KOPT-K1 (cell line): ENCODE data around the gene CCDC187.

Experiments
- H3K27ac ChIP-seq: fragments of 200-600 bp; sonication (generic); 2 replicates; pipeline ENCODE4 v1.5.1; 2016; ENCODE audit warnings: antibody characterized with exemption, mild to moderate bottlenecking, low read depth, low read length; ENCODE audit not compliant: poor library complexity, severe bottlenecking
- H3K36me3 ChIP-seq: fragments of 200-600 bp; sonication (generic); 2 replicates; pipeline ENCODE4 v1.5.1; 2017; ENCODE audit warnings: antibody characterized with exemption, mild to moderate bottlenecking, low read length, moderate library complexity; ENCODE audit not compliant: insufficient read depth
- H3K9me3 ChIP-seq: fragments of 200-600 bp; sonication (generic); 2 replicates; pipeline ENCODE4 v1.5.1; 2017; ENCODE audit warnings: antibody characterized with exemption, low read length, mild to moderate bottlenecking; ENCODE audit not compliant: insufficient read depth, poor library complexity, severe bottlenecking

Gene CCDC187

DNA sequence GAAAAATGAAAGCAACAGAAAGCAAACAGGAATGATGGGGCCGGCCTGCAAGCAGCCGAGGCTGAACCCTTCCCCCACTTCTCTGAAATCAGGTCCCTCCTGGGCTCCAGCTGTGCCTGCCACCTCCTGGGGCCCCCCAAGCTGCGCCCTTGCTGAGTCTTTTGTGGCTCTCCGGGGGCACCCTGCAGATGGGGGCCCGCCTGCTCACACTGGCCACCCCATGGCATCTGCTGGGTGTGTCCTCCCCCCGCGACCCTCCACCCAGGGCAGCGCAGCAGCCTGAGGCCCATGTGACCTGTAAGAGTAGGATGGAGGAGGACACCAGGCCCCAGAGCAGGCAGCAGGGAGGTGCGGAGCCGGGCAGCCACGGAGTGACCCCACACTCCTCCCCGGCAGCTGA lies 29.2 kb upstream of the CCDC187 start:
- Histone ChIP-seq H3K36me3 (no peaks in the 10 kb centered on the region), H3K9me3 (no peaks in the 10 kb centered on the region), H3K27ac (no peak overlapping the region)

DNA sequence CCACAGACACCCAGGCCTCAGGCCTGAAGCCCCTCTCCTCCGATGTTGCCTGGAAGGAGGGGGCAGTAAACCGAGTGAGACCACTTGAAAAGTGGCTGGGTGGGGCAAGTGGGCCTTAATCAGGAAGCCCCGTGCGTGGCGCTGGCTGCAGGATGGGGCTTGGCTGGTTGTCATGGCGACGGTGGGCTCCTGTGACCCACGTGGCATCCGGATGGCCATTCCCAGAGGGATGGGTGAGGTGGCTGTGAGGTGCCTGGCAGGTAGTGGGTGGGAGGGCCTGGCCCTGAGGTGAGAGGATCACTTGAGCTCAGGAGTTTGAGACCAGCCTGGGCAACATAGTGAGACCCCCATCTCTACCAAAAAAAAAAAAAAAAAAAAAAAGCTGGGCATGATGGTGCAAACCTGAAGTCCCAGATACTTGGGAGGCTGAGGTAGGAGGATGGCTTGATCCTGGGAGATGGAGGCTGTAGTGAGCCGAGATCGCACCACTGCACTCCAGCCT lies 28.6 kb upstream of the CCDC187 start:
- no peaks in the 10 kb centered on the region for H3K9me3 ChIP-seq
- H3K36me3 ChIP-seq = no peaks in the 10 kb centered on the region
- no peak overlapping the region for H3K27ac ChIP-seq

DNA sequence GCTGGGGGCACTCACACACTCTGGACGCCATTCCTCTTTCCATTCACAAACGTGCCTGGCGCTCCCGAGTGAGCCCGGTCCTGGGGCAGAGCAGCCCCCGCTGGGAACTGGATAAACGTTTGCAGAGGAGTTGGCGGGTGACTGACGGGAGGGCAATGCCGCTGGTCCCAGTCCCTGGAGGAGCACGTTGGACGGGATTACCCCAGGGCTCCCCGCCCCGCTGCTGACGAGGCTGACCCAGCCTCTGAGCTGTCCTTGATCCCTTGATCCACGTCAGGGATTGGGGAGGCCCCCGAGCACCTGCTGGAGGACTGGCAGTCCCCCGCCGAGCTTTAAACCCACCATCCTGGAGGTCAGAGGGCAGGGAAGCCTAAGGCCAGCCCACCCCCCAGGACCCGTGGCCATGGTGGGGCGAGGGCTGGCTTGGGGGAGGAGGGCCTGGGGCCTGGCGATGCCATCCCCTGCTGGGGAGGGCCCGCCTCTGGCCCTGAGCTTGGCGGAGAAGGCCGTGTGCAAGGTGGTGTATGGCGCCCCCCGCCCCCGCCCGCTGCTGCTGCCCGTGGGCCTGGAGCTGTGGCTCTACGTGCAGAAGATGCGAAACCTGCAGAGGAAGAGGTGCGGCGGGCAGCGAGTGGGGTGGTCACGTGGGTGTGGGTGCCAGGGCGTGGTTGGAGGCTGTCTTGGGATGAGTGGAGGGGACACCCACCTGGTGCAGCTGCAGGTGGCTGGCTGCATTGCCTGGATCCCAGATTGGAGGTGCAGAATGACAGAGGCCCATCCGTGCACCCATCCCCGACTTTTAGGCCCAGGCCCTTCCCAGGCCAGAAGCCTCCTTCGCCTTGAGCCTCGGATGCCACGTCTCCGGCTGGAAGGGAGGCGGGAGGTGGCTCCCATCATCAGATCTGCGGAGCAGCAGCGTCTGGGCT lies 27.9 kb upstream of the CCDC187 start:
- Histone ChIP-seq H3K36me3 (no peaks in the 10 kb centered on the region), H3K27ac (no peak overlapping the region), H3K9me3 (no peaks in the 10 kb centered on the region)

DNA sequence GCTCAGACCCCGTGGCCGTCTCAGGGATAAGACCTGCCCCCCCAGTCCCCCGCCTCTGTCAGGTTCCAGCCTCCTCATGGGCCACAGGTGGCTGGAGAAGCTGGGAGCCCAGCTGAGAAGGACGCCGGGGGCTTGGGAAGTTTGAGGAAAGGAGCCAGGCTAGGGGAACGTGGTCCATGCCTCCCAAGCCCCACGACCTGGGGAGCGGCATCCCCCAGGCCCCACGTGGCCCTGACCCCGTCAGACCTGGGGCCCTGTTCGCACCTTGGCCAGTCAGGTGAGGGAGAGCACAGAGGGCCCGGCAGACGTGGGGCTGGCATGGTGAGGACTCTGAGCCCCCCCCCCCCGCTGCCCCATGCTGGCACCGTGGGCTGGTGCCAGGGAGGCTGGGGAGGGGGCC lies 27.1 kb upstream of the CCDC187 start:
- Histone ChIP-seq H3K27ac (no peak overlapping the region), H3K9me3 (no peaks in the 10 kb centered on the region), H3K36me3 (no peaks in the 10 kb centered on the region)

DNA sequence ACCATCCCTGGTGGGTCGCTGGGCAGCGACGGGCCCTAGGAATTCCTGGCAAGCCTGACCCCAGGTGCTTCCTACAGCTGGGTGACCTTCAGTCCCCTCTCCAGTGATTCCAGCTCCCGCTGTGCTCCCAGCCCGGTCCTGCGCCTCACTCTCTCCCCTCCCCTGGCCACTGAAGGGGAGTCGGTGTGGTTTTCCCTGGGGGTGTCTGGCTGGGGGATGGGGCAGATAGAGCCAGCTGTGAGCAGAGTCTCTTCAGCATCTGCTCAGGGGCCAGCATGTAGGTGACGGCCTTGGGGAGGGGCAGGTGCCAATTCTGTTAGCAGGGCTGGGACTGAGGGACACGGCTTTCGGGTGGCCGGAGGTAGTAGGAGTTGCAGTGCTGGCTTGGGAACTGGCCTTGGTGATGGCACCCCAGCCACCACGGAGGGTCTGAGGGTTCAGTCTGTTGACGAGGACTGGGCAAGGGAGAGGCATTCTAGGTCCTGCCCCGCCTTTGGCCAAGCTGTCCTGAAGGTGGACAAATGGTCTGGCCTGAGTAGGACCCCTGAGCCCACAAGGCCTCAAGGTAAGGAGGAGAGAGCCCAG lies 26.6 kb upstream of the CCDC187 start:
- Histone ChIP-seq H3K36me3 (no peaks in the 10 kb centered on the region), H3K27ac (no peak overlapping the region), H3K9me3 (no peaks in the 10 kb centered on the region)

DNA sequence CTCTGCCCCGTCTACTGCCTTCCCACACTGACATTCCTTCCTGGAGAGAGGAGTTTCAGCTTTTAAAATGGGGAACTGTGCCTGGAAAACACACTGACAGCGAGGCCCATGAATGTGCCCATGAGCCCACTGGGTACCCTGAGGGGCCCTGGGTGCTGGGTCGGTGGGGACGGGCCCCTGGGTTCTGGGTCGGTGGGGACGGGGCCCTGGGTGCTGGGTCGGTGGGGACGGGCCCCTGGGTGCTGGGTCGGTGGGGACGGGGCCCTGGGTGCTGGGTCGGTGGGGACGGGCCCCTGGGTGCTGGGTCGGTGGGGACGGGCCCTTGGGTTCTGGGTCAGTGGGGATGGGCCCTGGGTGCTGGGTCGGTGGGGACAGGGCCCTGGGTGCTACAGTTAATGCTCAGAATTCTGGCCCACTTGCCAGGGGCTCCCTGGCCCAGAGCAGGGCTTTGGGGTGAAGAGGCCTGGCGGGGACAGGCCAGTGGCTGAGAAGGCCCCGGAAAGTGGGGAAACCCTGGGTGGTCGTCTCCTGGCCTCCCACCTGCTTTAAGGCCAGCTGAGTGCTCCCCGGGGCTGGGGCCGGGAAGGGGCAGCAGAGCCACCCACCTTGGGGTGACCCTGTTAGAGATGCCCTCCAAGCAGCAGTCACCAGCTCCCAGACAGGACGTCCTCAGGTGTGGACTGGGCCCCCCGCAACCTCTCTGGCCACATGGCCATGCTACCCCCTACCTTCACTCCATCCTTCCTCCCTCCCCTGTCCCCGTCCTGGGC lies 25.9 kb upstream of the CCDC187 start:
- no peaks in the 10 kb centered on the region for H3K36me3 ChIP-seq
- no peaks in the 10 kb centered on the region for H3K9me3 ChIP-seq
- no peak overlapping the region for H3K27ac ChIP-seq

DNA sequence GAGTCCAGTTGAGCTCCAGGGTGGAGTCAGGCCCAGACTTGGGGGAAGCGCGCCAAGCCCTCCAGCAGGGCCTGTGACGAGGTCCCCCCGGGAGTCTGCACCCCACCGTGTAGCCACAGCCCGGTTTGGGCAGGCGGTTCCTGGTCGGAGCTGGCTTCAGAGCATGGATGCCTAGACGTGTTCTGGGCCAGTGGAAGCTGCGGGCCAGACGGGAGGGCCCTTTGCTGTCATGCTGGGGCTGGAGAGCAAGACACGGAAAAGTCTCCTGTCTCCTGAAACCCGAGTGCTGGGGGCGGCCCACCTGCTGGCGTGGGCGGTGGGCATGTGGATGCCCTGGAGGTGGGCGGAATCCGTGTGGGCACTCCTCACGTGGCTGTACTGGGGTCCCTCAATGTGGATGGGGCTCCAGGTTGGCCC lies 25.3 kb upstream of the CCDC187 start:
- Histone ChIP-seq H3K36me3 (no peaks in the 10 kb centered on the region), H3K27ac (no peak overlapping the region), H3K9me3 (no peaks in the 10 kb centered on the region)

DNA sequence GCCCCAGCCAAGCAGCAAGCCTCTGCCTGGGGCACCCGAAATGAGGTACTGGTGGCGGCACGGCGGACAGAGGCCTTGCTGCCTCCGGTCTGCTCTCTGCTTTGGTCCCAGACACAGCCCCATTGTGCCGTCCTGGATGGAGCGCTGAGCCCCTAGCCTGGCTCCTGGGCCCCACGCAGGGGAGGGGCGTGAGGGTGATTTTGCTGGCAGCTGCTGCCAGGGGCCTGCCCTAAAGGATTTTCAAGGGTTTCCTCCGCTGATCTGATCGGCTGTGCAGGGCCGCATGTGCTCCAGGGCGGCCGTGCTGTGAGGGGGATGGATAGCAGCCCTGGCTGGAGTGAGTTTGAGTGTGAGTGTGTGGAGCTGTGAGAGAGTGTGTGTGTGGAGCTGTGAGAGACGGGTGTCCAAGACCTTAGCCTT lies 24.7 kb upstream of the CCDC187 start:
- H3K9me3 ChIP-seq = no peaks in the 10 kb centered on the region
- H3K27ac ChIP-seq = no peak overlapping the region

DNA sequence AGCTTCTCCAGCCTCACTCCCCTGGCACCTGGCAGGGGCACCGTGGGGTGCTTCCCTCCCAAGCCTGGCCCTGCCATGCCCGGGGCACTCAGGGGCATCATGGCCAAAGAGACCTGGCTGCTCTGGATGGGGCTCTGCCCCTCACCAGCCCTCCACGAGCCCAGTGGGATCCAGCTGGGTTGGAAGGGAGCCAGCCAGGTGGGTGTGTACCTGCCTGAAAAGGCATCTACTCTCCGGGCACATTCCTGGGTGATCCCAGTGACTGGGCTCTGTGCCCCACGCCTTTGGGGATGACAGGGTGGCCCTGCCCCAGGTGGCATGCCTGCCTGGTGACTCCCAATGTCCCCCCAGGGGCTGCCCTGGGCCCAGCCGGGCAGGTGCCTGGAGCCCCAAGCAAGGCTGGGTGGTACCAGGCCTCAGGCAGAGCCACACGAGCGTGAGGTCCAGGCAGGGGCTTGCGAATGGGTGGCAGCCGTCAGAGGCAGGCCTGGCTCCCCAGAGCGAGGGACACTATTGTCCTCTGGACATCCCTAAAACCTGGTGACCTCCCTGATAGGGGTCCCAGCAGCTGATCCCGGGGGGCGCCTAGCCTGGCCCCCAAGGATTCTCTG lies 24.2 kb upstream of the CCDC187 start:
- H3K9me3 ChIP-seq = no peaks in the 10 kb centered on the region
- H3K27ac ChIP-seq = no peak overlapping the region
- H3K36me3 ChIP-seq = no peaks in the 10 kb centered on the region

More for the DNA sequence above, 24.7 kb upstream of the CCDC187 start:
- no peaks in the 10 kb centered on the region for H3K36me3 ChIP-seq

DNA sequence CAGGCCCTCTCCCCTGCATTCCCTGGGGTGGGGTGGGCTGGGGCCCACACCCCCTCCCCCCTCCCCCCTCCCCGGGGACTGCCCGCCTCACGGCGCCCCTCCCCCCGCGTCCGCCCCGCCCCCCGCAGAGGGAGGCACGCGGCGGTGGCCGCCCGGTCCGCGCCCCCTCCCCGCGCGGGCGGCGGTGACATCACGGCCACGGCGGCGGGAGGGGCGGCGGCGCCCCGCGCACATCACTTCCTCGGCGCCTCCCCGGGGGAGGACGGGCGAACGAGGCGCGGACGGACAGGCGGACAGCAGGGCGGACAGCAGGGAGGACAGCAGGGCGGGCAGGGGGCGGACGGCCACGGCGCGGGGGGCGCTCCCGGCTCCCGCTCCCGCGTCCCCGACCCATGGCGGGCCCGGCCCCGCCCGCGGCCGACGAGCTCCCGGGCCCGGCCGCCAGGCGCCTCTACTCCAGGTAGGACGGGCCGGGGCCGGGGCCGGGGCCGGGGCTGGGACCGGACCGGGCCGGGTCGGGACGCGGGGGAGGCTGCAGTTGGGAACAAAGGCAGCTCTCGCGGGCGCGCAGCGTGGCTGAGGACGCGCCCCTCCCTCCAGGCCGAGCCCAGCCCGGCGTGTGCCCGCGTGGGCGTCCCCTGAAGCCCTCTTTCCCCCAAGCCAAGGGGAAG lies 23.5 kb upstream of the CCDC187 start, which contains the start of gene GPSM1:
Gene GPSM1 (plus strand): TSS at position 236 of the 671 bp plus-strand sequence. CDS start 157 bp downstream, at position 393.
- no peaks in the 10 kb centered on the region for H3K9me3 ChIP-seq
- no peak within 1 kb of the TSS for H3K27ac ChIP-seq
- H3K36me3 ChIP-seq = no peaks in the 10 kb centered on the region

DNA sequence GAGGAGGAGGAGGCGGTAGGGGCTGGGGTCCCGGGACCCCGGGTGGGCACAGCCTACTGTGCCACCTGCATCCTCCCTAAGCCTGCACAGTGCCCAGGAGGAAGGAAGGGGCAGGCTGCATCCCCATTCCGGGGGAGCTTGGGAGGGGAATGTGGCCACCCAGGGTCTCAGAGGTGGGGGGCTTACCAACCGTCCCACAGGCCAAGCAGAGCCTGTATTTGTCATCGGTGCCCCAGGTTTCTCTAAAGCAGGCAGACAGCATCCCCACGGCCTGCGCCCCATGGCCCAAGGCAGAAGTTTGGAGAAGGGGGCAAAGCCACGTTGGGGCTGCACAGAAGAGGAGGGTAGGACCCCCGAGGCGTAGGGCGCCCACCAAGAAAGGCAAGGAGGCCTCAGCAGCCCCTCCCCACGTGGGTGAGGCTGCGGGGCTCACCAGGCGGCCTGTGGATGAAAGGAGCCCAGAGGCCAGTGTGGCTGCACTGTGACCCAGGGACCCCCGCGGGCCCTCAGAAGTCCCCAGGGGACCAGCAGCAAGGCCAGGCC lies 22.9 kb upstream of the CCDC187 start:
- Histone ChIP-seq H3K27ac (no peak overlapping the region), H3K36me3 (no peaks in the 10 kb centered on the region), H3K9me3 (no peaks in the 10 kb centered on the region)

DNA sequence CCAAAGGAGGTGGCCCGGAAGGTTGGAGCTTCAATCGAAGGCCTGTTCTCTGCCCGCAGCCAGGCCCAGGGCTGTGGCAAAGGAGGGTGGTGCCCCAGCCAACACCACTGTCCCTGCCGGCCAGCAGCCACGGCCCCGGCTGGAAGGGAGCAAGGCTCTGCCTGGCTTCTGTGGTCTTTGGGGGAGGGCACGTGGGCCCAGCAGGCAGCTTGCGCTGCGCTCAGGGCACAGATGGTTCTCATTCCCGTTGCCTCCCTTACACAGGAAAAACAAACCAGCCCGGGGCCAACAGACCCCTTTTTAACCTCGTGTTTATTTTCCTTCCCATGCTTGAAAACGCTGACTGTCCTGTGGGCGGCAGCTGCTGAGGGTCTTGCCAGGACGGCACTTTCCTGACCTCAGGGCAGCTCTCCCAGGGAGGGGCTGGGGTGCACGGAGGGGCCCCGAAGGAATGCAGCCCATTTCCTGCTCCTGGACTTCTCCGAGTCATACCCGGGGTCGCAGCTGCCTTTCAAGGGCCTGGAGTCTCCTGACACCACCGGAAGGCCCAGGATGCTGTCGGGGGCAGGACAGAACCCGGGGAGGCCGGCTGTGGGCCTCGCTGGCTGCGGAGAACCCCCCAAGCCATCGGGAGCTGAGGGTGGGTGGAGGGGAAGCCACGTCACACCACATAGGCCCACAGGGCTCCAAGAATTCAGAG lies 22.3 kb upstream of the CCDC187 start:
- H3K36me3 ChIP-seq = no peaks in the 10 kb centered on the region
- H3K9me3 ChIP-seq = peaks cover 5% of the 10 kb centered on the region
- no peak overlapping the region for H3K27ac ChIP-seq

DNA sequence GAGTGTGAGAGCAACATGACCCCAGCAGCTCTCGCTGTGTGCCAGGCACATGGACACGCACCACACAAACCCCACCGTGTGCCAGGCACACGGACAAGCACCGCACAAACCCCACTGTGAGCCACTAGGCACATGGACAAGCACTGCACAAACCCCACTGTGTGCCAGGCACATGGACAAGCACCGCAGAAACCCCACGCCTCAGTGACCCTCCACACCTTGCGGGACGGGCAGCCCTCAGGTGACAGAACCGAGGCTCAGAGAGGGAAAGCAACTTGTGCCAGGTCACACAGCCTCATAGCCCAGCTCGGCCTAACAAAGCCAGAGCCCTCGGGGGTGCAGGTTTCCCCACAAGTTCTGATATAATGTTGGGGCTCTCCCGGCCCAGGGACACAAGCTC lies 21.5 kb upstream of the CCDC187 start:
- H3K9me3 ChIP-seq = peaks cover 7% of the 10 kb centered on the region
- no peak overlapping the region for H3K27ac ChIP-seq
- H3K36me3 ChIP-seq = no peaks in the 10 kb centered on the region
